Gastrocnemius medialis (tissue), 4 donors: ENCODE measurements around the gene PANX3.
A peak's percentile ranks its signal among the peaks of the same experiment; 100 is the strongest.

ENCODE experiments used
- POLR2A ChIP-seq, 2 donors: fragments of 450-650 bp; IDR thresholded peaks; one replicate each; pipeline ENCODE4 v1.6.1; 2017; ENCODE audit warnings: antibody characterized with exemption in 2 of 2, mild to moderate bottlenecking in 2 of 2, moderate library complexity in 2 of 2
- TF ChIP-seq, protein P1 (sequence below), 5 experiments: fragments of 450-650 bp in 3 of 5; fragments of 200-600 bp in 2 of 5; sonication (generic) in 2 of 5; IDR thresholded peaks in 4 of 5; conservative IDR thresholded peaks in 1 of 5; 1 replicate in 4 of 5; 2 replicates in 1 of 5; pipeline ENCODE4 v1.5.1; 2016 to 2019; ENCODE audit warnings: antibody characterized with exemption in 5 of 5, mild to moderate bottlenecking in 3 of 5, moderate library complexity in 3 of 5

DNA sequence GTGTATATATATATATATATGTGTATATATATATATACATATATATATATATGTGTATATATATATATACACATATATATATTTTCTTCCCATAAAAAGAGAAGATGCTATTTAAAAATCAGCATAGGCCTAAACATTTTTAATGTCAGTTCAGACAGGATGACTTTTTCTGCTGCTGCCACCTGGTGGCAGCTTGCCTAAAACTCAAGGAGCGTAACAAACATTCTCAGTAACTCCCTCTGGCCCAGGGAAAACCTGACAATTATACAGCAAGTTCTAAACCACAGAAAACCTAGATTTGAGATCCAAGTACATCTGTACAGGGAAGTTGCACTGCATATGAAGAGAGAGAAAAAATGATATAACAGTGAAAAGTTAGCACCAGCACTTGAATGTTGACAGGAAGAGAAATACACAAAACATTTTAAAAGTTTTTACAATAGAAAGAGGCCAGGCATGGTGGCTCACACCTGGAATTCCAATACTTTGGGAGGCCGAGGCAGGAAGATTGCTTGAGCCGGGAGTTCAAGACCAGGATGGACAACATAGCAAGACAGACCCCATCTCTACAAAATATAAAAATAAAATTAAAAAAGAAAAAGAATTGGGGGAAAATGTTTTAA lies 24.9 kb upstream of the PANX3 start:
- TF ChIP-seq, protein P1, sequence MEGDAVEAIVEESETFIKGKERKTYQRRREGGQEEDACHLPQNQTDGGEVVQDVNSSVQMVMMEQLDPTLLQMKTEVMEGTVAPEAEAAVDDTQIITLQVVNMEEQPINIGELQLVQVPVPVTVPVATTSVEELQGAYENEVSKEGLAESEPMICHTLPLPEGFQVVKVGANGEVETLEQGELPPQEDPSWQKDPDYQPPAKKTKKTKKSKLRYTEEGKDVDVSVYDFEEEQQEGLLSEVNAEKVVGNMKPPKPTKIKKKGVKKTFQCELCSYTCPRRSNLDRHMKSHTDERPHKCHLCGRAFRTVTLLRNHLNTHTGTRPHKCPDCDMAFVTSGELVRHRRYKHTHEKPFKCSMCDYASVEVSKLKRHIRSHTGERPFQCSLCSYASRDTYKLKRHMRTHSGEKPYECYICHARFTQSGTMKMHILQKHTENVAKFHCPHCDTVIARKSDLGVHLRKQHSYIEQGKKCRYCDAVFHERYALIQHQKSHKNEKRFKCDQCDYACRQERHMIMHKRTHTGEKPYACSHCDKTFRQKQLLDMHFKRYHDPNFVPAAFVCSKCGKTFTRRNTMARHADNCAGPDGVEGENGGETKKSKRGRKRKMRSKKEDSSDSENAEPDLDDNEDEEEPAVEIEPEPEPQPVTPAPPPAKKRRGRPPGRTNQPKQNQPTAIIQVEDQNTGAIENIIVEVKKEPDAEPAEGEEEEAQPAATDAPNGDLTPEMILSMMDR (IDR thresholded peaks at IDR 0.05 in 4 of 5, conservative IDR thresholded peaks at IDR 0.05 in 1 of 5) = peak in 2 of 5 experiments; percentile 44 to 51
- TF ChIP-seq POLR2A (IDR thresholded peaks at IDR 0.05) = no peak
